ENCODE data around the gene ZNF584. TPM values are rescaled to one million over a fixed set of nuclear protein-coding genes. Genes with fewer than 3 reads are reported as not detected.

The ZNF584 gene
- total RNA-seq, 2 experiments from 2014 or later = 8.3 to 10.7 TPM

DNA sequence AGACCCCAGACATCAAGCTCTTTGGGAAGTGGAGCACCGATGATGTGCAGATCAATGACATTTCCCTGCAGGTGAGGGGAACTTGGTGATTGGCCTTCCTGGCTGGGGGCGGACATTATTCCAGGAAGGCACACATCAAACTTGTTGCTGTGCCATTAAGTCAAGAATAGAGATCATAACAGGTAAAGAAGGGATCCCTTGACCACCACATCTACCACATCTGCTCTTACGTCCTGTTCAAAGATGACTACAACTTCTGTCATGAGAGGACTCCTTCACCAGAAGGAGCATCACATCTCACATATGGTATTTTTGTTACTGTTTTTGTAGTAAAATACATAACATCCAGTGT lies 20.3 kb upstream of the ZNF584 start:
- Mint-ChIP-seq H3K27me3 (no peaks in the 10 kb centered on the region), H3K36me3 (peaks cover 48% of the 10 kb centered on the region), H3K27ac (peak overlapping the region; percentile 95), H3K4me3 (peak overlapping the region; percentile 94), H3K9me3 (no peaks in the 10 kb centered on the region), H3K4me1 (ENCODE audit: low read depth) (peaks cover 42% of the 10 kb centered on the region)
- CTCF ChIA-PET = no interaction called here
- intact Hi-C loops (cut with micrococcal nuclease) = loop anchor here (5.0 kb wide), 1 partner anchor 806 kb away; the partner anchor contains the start of gene ZIK1
- POLR2A ChIA-PET = interaction anchor here (1.3 kb wide), 1 partner anchor 20 kb away, joined by 4 read pairs; the partner anchor contains the start of gene ZNF584
- no peak for DNase-seq

DNA sequence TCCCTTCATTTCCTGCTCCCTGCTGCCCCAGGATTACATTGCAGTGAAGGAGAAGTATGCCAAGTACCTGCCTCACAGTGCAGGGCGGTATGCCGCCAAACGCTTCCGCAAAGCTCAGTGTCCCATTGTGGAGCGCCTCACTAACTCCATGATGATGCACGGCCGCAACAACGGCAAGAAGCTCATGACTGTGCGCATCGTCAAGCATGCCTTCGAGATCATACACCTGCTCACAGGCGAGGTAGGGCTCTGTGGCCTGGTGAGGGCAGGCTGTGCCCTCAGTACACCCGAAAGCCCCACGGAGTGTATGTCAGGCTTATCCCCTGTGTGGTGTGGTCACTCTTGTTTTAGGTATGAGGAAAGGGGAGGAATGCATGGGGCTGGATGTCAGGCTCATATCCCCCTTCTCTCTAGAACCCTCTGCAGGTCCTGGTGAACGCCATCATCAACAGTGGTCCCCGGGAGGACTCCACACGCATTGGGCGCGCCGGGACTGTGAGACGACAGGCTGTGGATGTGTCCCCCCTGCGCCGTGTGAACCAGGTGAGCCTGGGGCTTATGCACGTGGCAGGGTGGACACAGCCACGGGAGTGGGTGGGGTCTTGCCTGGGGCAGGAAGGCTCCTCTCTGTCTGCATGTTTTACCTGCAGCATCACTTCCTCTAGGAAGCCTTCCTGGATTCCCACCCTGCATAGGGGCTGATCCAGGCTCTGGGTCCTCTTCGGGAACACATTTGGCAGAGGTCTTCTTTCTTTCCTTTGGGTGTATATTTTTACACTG lies 15.3 kb upstream of the ZNF584 start:
- intact Hi-C loops (cut with micrococcal nuclease) = no loop called here
- CTCF ChIA-PET = no interaction called here
- DNase-seq = no peak
- Mint-ChIP-seq H3K27me3 (peaks cover 3% of the 10 kb centered on the region), H3K27ac (no peak overlapping the region), H3K4me1 (ENCODE audit: low read depth) (peaks cover 32% of the 10 kb centered on the region), H3K9me3 (no peaks in the 10 kb centered on the region), H3K36me3 (peaks cover 58% of the 10 kb centered on the region), H3K4me3 (no peak overlapping the region)
- POLR2A ChIA-PET = no interaction called here

DNA sequence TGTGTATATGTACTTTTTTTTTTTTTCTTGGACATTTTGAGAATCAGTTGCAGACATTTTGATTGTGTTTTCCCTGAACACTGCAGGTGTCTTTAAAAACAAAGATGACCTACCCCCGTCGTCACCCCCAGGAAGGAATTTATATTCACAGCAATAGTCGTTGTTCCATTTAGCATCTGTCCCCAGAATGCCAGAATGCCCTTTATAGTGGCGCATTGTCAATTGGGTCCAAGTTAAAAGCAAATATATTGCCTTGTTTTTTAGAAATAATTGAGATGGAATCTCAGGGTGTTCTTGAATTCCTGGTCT lies 14.8 kb upstream of the ZNF584 start:
- H3K27me3 Mint-ChIP-seq = peaks cover 3% of the 10 kb centered on the region
- H3K27ac Mint-ChIP-seq = no peak overlapping the region
- H3K36me3 Mint-ChIP-seq = peaks cover 53% of the 10 kb centered on the region
- POLR2A ChIA-PET = no interaction called here
- intact Hi-C loops (cut with micrococcal nuclease) = no loop called here
- no peaks in the 10 kb centered on the region for H3K9me3 Mint-ChIP-seq
- no peak for DNase-seq
- no peak overlapping the region for H3K4me3 Mint-ChIP-seq
- CTCF ChIA-PET = no interaction called here
- peaks cover 28% of the 10 kb centered on the region for H3K4me1 Mint-ChIP-seq (ENCODE audit: low read depth)

DNA sequence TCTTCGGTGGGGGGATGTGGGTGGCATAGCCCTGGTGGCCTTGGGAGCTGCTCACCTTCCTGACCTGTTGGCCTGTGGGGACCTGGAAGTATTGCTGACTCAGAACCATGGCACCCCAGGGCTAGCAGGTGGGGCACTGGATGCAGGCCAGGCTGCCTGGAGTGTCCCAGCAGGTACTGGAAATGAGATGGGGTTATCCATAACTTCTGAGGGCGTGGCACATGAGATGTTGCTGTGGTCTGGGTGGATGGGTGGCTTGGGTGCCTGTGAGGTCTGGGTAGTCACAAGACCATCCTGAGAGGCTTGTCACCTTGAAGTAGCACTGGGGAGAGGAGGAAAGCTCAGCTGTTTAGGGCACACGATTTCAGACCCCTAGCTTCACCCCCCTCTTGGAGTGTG lies 13.6 kb upstream of the ZNF584 start:
- CTCF ChIA-PET = interaction anchor here (0.6 kb wide), 1 partner anchor 19 kb away, joined by 3 read pairs; no protein-coding TSS in a partner anchor
- peaks cover 3% of the 10 kb centered on the region for H3K27me3 Mint-ChIP-seq
- no peak overlapping the region for H3K4me3 Mint-ChIP-seq
- no peak for DNase-seq
- H3K4me1 Mint-ChIP-seq (ENCODE audit: low read depth) = peaks cover 21% of the 10 kb centered on the region
- no peaks in the 10 kb centered on the region for H3K9me3 Mint-ChIP-seq
- H3K36me3 Mint-ChIP-seq = peaks cover 47% of the 10 kb centered on the region
- intact Hi-C loops (cut with micrococcal nuclease) = no loop called here
- H3K27ac Mint-ChIP-seq = no peak overlapping the region
- POLR2A ChIA-PET = interaction anchor here (0.9 kb wide), 1 partner anchor 94 kb away, joined by 3 read pairs; no protein-coding TSS in a partner anchor

DNA sequence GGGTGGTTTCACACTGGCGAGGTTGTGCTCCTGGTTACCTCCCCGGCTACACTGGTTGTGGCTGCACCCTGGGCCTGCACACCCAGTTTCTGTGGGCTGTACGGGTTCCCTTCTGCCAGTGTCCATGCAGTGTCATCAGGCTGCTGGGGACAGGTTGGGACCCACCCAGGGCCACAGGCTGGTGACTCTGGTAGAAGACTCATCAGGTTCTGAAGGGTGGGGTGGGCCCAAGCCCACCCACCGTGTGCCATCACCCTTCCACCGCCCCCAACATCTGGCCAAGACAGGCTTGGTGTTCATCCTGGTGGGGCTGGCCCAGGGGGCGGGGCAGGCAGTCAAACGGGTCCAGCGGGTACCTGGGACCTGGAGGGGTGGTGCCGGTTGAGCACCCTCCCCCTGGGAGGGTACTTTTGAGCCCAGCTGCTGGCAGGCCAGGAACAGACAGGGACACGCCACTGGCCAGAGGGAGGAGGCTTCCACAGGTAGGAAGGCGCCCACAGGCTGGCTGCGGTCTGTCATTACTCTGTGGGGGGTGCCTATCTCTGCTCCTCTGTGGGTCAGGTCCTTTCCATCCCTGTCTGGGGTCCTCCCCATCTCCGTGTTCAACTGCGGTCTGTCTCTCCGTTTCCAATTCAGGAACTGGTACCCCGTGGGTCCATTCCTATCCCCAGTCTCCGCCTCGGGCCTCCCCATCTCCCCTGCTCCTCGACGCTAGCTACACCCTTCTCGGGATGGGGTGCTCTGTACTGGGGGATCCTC lies 13.1 kb upstream of the ZNF584 start, which contains the start of gene RNF225:
RNF225 (plus strand) TSS at position 437 of the 759 bp plus-strand sequence. CDS start 434 bp downstream, outside the sequence.
- H3K9me3 Mint-ChIP-seq = no peaks in the 10 kb centered on the region
- intact Hi-C loops (cut with micrococcal nuclease) = no loop called here
- no peak for DNase-seq
- peaks cover 45% of the 10 kb centered on the region for H3K36me3 Mint-ChIP-seq
- POLR2A ChIA-PET = no interaction called here
- peaks cover 3% of the 10 kb centered on the region for H3K27me3 Mint-ChIP-seq
- CTCF ChIA-PET = interaction anchor here (1.0 kb wide), 1 partner anchor 119 kb away, joined by 4 read pairs; no protein-coding TSS in a partner anchor
- no peak within 1 kb of the TSS for H3K4me3 Mint-ChIP-seq
- peaks cover 20% of the 10 kb centered on the region for H3K4me1 Mint-ChIP-seq (ENCODE audit: low read depth)
- no peak within 1 kb of the TSS for H3K27ac Mint-ChIP-seq

DNA sequence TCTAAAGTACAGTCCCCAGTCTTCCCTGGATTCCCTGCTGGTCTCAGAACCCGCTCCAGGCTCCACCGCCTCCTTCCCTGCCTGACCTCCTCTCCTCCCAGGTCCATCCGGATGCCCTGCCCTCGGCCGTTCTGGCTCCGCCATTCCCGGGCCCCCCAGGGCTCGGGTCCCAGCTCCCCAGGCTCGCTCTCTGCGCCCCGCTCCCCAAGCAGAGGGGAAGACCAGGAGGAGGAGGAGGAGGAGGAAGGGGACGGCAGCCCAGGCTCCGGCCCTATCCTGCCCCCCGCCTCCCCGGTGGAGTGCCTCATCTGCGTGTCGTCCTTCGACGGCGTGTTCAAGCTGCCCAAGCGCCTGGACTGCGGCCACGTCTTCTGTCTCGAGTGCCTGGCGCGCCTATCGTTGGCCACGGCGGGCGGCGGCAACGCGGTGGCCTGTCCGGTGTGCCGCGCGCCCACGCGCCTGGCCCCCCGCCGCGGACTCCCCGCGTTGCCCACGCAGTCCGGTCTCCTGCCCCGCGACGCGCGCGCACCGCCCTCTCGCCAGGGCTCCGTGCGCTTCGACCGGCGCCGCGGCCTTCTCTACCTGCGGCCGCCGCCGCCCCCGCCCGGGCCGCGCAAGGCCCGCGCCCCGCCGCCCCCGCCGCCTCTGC lies 12.3 kb upstream of the ZNF584 start:
- intact Hi-C loops (cut with micrococcal nuclease) = no loop called here
- ChIA-PET POLR2A (no interaction called here), CTCF (interaction anchor here (1.0 kb wide), 1 partner anchor 118 kb away, joined by 4 read pairs; no protein-coding TSS in a partner anchor)
- H3K4me3 Mint-ChIP-seq = no peak overlapping the region
- H3K36me3 Mint-ChIP-seq = peaks cover 38% of the 10 kb centered on the region
- no peak overlapping the region for H3K27ac Mint-ChIP-seq
- no peaks in the 10 kb centered on the region for H3K9me3 Mint-ChIP-seq
- H3K4me1 Mint-ChIP-seq (ENCODE audit: low read depth) = peaks cover 22% of the 10 kb centered on the region
- H3K27me3 Mint-ChIP-seq = peaks cover 3% of the 10 kb centered on the region
- DNase-seq = no peak

DNA sequence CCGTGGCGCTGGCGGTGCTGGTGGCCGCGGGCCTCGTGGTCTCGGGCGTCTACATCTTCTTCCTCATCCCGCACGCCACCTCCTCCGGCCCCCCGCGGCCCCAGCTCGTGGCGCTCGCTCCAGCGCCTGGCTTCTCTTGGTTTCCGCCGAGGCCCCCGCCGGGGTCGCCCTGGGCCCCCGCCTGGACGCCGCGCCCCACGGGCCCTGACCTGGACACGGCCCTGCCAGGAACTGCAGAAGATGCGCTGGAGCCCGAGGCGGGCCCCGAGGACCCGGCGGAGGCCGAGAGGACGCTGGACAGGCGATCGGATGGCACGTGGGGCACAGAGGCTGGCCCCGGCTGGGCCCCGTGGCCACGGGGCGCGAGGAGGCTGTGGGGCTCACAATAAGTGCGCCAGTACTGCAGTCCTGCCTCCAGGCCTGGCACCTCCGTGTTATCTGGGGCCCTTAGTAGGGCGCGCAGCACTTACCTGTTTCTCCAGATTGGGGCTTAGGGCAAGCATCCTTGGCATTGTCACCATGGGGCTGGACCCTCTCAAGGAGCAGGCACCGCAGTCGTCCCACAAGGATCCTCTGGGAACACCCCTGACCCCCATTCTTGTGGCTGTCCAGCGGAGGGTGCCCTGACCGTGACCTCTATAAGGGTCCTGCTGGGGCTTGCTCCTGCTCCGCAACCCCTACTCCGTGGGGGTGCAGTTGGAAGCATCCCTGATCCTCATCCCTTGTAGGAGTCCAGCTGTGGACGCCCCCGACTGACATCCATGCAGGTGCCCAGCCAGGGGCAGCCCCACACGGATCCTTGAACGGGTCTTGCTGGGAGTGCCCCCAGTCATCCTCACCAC lies 11.5 kb upstream of the ZNF584 start:
- DNase-seq = no peak
- Mint-ChIP-seq H3K36me3 (peaks cover 35% of the 10 kb centered on the region), H3K4me1 (ENCODE audit: low read depth) (peaks cover 22% of the 10 kb centered on the region), H3K4me3 (no peak overlapping the region), H3K27me3 (peaks cover 3% of the 10 kb centered on the region), H3K9me3 (no peaks in the 10 kb centered on the region), H3K27ac (no peak overlapping the region)
- ChIA-PET CTCF (no interaction called here), POLR2A (no interaction called here)
- intact Hi-C loops (cut with micrococcal nuclease) = no loop called here

DNA sequence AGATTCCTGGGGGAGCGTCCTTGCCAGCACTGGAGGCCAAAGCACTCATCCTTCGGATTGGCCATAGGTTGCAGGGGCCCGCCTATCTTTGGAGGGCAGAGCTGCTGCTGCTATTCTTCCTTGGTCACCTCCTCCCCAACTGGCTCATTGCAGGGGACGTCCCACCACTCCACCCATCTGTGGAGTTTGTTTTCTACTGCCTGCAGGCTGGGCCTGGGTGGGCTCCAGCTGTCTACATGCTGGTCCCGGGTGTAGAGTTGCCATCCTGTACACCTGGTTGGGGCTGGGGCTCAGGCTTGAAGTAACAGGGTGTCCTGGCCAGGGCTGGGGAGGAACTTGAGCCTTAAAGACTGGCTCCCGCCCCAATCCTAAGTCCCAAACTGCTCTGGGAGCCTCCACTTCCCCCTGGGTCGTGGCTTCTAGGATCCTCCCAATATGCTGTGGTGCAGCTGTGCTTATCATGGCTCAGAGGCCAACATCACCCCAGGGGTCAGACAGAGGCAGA lies 10.9 kb upstream of the ZNF584 start:
- no peak for DNase-seq
- Mint-ChIP-seq H3K27ac (no peak overlapping the region), H3K9me3 (no peaks in the 10 kb centered on the region), H3K4me1 (ENCODE audit: low read depth) (peaks cover 22% of the 10 kb centered on the region), H3K36me3 (peaks cover 31% of the 10 kb centered on the region), H3K4me3 (no peak overlapping the region), H3K27me3 (peaks cover 3% of the 10 kb centered on the region)
- CTCF ChIA-PET = no interaction called here
- POLR2A ChIA-PET = no interaction called here
- intact Hi-C loops (cut with micrococcal nuclease) = no loop called here

DNA sequence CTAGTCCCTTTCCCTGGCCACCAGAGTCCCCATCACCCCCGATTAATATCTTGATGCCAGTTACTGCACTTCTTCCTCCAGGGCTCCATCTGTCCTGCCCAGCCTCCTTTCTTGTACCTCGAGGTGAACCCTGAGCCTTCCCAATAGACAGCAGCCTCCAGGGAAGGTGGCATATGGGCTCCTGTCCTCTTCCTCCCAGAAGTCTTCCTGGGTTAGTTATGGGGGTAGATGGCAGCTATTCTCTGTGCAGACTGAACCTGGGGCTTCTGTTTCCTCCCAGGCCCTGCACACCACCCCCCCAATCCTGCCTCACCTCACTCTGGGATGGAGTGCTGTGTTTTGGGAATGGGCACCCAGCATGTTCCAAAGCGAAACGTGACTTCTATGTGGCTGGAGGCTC lies 10.4 kb upstream of the ZNF584 start:
- Mint-ChIP-seq H3K27me3 (peaks cover 3% of the 10 kb centered on the region), H3K36me3 (peaks cover 26% of the 10 kb centered on the region), H3K4me3 (no peak overlapping the region), H3K4me1 (ENCODE audit: low read depth) (peaks cover 20% of the 10 kb centered on the region), H3K27ac (no peak overlapping the region), H3K9me3 (no peaks in the 10 kb centered on the region)
- CTCF ChIA-PET = no interaction called here
- POLR2A ChIA-PET = no interaction called here
- DNase-seq = no peak
- intact Hi-C loops (cut with micrococcal nuclease) = no loop called here

DNA sequence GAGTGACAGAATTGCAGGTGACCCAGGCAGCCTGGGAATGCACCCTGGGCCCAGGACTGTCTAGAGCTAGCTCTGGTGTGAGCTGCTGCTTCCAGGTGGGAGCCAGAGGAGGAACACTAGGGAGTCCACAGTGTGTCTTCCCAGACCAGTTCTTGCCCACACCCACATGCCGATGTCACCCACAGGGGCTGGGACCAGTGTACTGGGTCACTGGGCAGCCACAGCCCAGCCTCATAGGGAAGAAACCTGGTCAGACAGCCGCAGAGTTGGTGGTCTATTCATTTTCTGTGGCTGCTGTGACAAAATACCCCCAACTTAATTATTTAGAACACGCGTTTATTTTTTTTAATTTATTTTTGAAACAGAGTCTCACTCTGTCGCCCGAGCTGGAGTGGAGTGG lies 9.9 kb upstream of the ZNF584 start:
- ChIA-PET CTCF (no interaction called here), POLR2A (no interaction called here)
- peaks cover 3% of the 10 kb centered on the region for H3K27me3 Mint-ChIP-seq
- peaks cover 21% of the 10 kb centered on the region for H3K36me3 Mint-ChIP-seq
- H3K27ac Mint-ChIP-seq = no peak overlapping the region
- intact Hi-C loops (cut with micrococcal nuclease) = no loop called here
- no peak for DNase-seq
- H3K9me3 Mint-ChIP-seq = no peaks in the 10 kb centered on the region
- peaks cover 18% of the 10 kb centered on the region for H3K4me1 Mint-ChIP-seq (ENCODE audit: low read depth)
- no peak overlapping the region for H3K4me3 Mint-ChIP-seq

DNA sequence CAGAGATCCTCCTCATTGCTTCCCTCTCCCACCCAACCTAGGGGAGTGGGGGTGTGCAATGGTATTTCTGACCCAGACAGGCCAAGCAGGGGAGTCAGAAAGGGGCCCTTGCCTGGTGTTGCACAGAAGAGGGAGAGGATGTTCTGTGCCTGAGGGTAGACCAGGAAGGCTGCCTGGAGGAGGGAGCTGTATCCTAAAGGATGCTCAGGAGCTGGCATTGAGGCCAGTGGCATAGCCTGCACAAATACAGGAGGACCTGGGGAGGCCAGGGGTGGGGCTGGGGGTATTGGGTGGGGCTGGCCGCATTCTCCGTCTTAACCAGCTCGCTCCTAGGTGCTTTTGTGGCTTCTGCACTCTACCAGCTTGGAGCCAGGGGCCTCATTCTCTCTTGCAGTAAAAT lies 8.5 kb upstream of the ZNF584 start:
- peaks cover 3% of the 10 kb centered on the region for H3K27me3 Mint-ChIP-seq
- no peak overlapping the region for H3K4me3 Mint-ChIP-seq
- intact Hi-C loops (cut with micrococcal nuclease) = loop anchor here (10.0 kb wide), 1 partner anchor 485 kb away; the partner anchor contains the start of gene ZNF417
- no peak overlapping the region for H3K27ac Mint-ChIP-seq
- no peak for DNase-seq
- peaks cover 21% of the 10 kb centered on the region for H3K4me1 Mint-ChIP-seq (ENCODE audit: low read depth)
- H3K36me3 Mint-ChIP-seq = peaks cover 8% of the 10 kb centered on the region
- H3K9me3 Mint-ChIP-seq = no peaks in the 10 kb centered on the region
- CTCF ChIA-PET = no interaction called here
- POLR2A ChIA-PET = no interaction called here

Measured in activated CD4-positive, alpha-beta memory T cell treated with anti-CD3 and anti-CD28 coated beads for 36 hours (primary cell).